HG03135 (cell line): ENCODE data around the gene CIDEC.
A peak's percentile ranks its signal among the peaks of the same experiment; 100 is the strongest.

Experiments used
- ATAC-seq: cut with Tn5 transposase; IDR thresholded peaks from one replicate; pipeline ENCODE4 v1.9.1; 2021; ENCODE audit warnings: mild to moderate bottlenecking, moderate library complexity; ENCODE audit not compliant: unreplicated experiment

CIDEC gene, protein sequence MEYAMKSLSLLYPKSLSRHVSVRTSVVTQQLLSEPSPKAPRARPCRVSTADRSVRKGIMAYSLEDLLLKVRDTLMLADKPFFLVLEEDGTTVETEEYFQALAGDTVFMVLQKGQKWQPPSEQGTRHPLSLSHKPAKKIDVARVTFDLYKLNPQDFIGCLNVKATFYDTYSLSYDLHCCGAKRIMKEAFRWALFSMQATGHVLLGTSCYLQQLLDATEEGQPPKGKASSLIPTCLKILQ

DNA sequence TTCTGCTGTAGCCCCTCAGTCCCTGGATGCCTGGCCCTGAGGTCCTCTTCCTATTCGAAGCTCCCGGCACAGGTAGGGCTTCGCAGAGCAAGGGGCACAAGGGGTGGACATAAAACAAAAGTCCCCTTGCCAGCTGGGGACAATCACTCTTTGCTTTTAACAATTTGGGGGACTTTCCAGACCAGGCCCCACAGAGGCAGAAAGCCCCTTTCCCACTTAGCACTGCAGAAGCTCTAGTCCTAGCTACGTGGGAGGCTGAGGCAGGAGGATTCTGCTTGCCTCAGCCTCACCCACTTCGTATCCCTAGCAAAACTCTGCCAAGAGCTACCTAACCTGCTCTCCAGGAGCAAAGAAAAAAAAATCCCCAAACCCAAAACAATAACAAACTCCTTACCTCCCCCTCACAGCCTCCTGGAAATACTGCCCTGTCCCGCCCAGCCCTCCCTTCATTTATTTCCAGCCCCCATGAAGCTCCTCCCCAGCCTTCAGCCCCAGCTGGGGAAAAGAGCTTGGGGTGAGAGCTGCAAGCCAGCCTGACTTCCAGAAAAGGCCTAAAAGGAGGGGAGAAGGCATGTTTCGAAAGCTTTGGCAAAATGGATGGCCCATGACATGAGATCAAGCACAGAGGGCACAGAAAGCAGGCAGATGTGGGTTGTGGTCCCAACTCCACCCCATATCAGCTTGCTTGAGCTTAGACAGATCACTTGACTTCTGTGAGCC is at the start of gene CIDEC:
TSS of gene CIDEC (minus strand) at position 424 of the 720 bp plus-strand sequence. CDS start 1,767 bp downstream, outside the sequence.
- no peak for ATAC-seq

DNA sequence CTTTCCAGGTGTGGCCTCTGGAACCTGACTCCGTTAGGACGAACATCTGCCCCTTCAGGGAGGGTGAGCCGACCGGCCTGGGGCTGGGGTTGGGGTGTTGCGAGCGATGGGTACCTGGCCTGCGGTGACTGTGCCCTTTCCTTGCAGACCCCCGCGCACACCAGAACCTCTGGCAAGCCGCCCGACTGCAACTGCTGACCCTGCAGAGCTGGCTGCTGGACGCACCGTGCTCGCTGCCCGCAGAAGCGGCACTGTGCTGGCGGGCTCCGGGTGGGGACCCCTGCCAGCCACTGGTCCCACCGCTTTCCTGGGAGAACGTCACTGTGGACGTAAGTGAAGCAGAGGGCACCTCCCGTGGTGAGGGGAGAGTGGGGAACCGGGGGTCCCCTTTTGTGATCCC is 48.1 kb upstream of the CIDEC start:
- ATAC-seq: no peak

DNA sequence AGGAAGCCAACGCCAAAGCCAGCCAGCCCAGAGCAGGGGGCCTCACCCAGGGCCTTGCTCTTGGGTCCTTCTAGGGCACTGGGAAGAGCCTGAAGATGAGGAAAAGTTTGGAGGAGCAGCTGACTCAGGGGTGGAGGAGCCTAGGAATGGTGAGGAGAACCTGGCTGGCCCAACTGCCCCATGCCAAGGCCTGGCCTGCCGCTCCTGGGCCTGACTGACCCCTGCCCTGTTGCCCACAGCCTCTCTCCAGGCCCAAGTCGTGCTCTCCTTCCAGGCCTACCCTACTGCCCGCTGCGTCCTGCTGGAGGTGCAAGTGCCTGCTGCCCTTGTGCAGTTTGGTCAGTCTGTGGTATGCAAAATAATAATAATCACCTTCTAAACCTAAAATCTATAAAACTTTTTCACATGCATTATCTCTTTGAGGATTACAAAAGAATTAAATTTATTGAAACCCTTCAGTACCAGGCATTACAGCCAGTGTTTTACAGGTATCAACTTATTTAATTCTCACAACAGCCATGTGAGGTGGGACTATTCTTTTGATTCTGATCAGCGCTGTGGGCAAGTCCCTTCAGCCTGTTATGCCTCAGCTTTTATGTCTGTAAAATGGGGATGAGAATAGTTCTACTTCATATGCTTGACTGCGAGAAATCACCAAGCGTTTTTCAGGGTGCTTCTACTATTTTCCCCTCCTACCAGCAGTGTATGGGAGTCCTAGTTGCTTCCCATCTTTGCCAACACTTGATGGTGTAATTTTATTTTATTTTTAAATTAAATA is 38.4 kb upstream of the CIDEC start:
- no peak for ATAC-seq

DNA sequence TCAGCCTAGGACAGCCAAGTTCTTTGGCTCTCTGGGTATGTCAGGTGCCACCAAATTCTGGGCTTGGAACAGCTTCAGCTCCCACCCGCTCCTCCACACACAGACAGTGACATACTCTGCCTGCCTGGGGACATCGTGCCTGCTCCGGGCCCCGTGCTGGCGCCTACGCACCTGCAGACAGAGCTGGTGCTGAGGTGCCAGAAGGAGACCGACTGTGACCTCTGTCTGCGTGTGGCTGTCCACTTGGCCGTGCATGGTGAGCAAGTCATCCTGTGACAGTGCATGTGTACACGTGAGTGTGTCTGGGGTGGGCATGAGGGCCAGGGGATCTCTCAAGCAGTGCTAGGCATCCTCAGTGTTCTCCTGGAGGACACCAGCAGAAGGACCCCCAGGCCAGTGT is 37.8 kb upstream of the CIDEC start:
- no peak for ATAC-seq

DNA sequence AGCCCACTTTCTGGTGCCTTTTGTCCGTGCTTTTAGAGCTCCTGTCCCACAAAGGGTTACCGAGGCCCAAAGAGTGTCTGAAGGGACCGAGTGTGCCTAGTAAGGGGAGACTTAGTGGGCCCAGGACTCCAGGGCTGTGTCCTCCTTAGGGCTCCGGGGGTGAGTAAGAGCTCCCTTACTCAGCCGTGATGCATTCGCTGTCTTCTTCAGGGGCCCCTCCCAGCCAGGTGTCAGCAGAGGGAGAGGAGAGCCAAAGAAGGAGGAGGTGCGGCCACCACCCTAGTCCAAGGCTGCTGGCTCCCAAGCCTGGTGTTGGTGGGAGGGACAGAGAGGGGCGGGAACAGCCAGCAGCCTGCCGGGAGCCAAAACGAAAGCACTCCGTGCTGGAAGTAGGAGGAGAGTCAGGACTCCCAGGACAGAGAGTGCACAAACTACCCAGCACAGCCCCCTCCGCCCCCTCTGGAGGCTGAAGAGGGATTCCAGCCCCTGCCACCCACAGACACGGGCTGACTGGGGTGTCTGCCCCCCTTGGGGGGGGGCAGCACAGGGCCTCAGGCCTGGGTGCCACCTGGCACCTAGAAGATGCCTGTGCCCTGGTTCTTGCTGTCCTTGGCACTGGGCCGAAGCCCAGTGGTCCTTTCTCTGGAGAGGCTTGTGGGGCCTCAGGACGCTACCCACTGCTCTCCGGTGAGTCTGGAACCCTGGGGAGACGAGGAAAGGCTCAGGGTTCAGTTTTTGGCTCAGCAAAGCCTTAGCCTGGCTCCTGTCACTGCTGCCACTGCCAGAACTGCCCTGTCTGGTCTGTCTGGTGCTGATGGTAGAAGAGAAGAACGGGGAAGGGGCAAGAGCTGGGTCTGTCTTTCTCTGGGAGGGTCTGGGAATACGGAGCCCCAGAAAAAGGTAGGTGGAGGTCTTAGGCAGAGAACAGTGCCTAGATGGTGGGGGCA is 37.0 kb upstream of the CIDEC start, which contains the start of gene IL17RC:
TSS of gene IL17RC (plus strand) at position 365 of the 947 bp plus-strand sequence. CDS start at position 583, 218 bp downstream.
- ATAC-seq: no peak

DNA sequence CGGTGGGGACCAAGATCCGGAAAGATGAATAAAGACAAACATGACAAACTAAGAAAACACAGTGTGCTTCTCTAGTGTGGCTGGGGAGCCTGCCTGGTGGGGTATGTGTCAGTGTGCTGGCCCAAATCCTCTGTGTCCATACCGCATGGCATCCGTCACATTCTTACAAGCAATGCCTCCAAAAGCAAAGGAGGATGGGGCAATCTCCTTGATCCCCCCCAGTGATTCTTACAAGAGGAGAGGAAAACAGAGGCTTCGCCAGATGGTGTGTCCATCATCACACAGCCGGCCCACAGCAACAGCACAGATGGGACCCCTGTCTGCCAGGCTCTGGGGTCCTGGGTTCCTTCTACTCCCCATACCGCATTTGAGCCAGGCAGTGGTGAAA is 36.3 kb upstream of the CIDEC start:
- ATAC-seq: no peak

DNA sequence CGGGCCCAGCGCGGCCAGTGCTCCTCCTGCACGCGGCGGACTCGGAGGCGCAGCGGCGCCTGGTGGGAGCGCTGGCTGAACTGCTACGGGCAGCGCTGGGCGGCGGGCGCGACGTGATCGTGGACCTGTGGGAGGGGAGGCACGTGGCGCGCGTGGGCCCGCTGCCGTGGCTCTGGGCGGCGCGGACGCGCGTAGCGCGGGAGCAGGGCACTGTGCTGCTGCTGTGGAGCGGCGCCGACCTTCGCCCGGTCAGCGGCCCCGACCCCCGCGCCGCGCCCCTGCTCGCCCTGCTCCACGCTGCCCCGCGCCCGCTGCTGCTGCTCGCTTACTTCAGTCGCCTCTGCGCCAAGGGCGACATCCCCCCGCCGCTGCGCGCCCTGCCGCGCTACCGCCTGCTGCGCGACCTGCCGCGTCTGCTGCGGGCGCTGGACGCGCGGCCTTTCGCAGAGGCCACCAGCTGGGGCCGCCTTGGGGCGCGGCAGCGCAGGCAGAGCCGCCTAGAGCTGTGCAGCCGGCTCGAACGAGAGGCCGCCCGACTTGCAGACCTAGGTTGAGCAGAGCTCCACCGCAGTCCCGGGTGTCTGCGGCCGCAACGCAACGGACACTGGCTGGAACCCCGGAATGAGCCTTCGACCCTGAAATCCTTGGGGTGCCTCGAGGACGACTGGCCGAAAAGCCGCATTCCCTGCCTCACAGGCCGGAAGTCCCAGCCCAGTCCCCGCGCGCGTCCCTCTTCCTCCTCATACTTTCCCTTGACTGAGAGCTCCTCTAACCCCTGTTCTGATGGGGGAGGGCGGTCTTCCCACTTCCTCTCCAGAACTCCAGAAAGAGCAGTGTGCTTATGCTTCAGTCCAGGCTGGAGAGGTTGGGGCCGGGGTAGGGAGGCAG is 35.4 kb upstream of the CIDEC start:
- peak; percentile 50 for ATAC-seq

DNA sequence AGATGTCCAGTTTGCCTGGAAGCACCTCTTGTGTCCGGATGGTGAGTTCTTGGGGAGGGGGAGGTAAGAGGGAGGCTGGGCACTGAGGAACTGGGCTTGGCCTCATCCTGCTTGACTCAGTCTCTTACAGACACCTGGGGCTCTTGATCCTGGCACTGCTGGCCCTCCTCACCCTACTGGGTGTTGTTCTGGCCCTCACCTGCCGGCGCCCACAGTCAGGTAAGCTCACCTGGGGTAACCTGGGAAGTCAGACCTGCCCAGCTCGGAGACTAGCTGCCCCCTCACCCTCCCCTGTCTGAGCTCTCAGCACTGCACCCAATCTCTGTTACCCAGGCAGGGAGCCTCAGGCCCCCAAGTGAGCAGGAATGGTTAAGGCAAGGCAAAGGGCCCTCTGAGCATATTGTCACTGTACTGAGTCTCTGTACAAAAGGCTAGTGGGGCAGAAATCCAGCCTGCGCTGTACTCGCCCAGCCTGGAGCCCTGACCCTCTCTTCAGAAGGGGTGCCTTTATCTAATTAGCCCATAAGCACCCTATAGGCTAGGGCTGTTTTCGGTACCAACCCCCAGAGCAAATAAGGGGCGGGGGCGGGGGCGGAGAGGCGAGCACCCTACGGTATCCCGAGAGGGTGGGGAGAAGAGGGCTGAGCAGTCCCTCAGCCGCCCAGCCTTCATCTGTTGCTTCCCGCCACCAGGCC is 34.7 kb upstream of the CIDEC start:
- ATAC-seq: no peak

DNA sequence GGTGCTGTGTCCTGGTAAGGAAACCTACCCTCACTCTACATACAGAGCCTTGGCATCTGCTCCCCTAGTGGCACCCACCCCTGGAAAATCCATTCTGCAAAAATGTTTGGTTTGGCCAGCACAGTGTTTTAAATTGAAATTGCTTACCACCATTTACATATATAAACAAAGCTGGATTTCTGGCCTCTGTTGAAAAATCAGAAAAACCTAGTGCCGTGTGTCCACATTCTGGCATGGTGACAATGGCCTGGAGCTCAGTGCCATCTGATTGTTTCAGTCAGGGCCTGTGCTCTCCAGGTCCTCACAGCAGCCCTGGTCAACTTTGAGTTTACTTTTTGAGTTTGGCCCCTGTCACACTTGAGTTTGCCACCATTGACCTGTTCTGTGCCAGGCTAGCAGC is 34.0 kb upstream of the CIDEC start:
- ATAC-seq: no peak

DNA sequence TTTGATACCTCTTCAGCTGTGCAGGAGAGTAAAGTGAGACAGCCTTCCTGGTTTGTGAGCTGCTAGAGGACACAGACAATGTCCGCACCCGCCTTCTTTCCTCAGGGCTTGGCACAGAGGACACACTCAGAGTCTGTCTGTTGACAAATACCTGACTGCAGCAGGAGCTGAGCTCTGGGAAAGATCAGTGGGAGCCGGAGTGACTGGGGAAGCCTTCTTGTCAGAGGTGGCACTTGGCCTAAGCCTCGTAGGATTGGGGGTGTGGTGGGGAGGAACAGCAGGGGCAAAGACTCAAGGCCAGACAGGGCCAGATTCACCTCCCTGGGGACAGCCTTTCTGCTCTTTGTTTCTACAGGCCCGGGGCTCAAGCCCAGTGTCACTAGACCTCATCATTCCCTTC is 33.5 kb upstream of the CIDEC start:
- ATAC-seq: no peak

DNA sequence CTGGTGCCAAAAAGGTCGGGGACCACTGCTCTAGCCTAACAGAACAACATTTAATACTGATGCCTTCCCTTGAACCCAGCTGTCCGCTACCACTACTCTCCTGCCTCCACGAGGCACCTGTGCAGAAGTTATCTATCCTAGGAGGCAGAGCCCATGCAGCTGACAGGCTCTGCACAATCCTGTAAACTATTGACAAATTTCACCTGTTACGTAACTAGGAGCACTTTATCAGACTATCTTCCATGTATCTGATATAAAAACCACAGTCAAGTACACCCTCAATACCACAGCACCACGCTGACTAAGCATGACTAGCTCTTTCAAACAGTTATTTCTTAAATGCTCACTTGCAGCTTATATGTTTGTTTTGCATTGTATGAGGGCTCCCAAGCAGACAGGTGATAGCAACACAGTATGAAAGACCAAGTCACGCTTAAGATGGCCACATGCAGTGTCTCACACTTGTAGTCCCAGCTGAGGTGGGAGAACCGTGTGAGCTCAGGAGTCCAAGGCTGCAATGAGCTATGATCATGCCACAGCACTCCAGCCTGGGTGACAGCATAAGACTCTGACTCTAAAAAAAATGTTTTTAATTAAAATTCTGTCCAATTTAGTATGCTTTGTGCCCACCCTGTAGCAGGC is 32.4 kb upstream of the CIDEC start:
- ATAC-seq: no peak

DNA sequence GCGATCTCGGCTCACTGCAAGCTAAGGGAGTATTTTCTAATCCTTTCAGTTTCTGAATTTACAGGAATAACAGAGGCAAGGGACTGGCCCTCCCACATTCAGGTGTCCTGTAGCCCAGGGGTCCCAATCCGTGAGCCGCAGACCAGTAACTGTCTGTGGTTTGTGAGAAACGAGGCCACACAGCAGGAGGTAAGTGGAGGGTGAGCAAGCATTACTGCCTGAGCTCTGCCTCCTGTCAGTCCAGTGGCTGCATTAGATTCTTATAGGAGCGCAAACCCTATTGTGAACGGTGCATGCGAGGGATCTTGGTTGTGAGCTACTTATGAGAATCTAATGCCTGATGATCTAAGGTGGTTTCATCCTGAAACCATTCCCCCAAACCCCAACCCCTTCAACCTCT is 31.8 kb upstream of the CIDEC start:
- no peak for ATAC-seq

DNA sequence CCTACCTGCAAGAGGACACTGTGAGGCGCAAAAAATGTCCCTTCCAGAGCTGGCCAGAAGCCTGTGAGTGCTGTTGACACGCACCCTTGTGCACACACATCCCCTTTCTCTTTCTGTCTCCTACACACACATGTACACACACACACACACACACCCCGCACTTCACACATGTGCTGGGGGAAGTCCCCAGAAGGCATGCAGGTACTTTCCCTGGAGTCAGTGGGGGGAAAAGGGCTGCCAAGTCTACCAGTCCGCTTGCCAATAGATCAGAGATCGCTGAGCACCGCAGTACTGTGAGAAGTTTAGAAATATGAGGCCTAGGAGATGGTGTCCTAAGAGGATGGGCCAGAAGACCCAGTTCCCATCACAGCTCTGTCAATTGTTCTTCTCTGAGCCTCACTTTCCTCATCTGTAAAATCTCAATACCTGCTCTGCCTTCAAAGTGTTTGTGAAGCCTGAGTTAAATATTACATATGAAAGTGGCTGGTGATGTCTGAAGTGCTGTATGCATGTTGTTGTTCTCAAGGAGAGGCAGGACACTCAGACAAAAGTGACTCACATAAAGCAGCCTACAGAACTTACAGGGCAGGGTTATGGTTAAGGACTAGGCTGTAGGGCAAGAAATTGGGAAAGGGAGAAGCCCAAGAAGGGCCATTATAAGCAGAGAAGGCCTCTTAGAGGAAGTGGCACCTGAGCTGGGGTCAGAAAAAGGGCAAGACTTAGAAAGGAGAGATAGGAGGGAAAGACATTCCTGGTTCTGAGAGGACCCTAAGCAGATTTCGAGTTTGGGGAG is 29.4 kb upstream of the CIDEC start:
- no peak for ATAC-seq

DNA sequence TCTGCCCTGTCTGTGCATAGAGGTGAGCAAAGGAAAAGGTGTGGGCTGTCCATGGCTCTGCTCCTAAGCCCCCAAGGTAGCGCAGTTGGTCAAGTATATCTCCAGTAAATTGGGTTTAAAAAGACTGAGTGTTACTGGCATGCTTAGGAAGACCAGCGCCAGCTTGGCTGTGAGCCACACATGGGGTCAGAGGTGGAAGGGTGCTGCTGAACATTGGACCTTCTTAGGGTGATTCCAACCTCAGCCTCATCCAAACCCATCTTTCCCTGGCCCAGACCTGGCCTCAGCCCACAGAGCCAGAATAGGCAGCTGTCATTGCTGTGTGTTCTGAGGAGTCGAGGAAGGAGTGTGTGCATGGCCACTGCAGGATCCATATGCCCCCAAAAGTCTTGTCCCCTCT is 28.2 kb upstream of the CIDEC start:
- no peak for ATAC-seq

DNA sequence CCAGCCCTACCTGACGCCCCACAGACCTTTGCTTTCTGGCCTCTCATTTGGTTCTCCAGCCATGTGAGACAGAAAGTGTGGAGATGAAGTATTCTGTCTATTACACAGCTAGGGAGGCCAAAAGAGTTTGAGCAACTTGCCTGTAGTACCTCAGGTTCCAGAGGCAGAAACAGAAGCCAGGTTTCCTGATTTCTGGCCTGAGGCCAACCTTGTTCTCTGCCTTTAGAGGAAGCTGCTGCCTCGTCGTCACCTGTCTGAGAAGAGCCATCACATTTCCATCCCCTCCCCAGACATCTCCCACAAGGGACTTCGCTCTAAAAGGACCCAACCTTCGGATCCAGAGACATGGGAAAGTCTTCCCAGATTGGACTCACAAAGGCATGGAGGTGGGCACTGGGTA is 26.4 kb upstream of the CIDEC start:
- no peak for ATAC-seq

DNA sequence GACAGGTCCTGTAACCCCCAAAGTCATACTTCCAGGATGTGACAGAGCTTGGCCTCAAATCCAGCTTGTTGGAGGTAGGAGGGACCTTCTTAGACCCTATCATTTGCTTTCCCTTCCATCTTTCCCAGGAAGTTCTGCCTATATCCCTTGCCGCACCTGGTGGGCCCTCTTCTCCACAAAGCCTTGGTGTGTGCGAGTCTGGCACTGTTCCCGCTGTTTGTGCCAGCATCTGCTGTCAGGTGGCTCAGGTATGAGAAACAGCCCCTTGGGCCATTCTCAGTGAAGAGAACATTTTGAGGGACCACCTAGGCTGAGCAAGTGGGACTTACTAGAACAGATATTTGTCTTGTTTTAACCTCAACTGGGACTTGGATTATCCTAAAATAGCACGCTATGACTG is 23.9 kb upstream of the CIDEC start:
- ATAC-seq: no peak

DNA sequence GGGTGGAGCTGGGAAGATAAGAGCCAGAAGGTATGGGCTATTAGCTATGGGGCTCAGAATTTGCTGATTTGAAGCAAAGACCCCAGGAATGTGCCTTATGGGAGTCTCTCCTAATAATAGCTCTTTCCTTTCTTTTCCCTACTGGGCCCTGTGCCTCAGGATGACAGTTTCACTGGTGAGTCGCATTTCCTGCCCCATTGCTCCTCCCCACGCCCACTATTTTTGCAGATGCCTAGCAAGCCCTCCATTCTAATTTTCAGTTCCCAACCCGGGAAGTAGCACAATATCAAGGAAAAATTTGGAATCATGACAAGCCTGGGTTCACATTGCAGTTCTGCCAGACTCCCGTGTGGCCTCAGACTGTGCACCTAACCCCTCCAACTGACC is 23.2 kb upstream of the CIDEC start:
- no peak for ATAC-seq
